NCI-H2196 treated with DMSO at 0.1 percent for 48 hours (cell line): ENCODE measurements around the gene CHD5.
"Not testable (repeated sequence)": the region's sequence is repeated elsewhere in the genome, so short reads cannot be mapped to it uniquely, and the experiment has no call there.

Experiments
- DNase-seq: peaks from one replicate; lab custom pipeline; 2025; ENCODE audit not compliant: unreplicated experiment; lab: John Stamatoyannopoulos, UW

The CHD5 gene

DNA sequence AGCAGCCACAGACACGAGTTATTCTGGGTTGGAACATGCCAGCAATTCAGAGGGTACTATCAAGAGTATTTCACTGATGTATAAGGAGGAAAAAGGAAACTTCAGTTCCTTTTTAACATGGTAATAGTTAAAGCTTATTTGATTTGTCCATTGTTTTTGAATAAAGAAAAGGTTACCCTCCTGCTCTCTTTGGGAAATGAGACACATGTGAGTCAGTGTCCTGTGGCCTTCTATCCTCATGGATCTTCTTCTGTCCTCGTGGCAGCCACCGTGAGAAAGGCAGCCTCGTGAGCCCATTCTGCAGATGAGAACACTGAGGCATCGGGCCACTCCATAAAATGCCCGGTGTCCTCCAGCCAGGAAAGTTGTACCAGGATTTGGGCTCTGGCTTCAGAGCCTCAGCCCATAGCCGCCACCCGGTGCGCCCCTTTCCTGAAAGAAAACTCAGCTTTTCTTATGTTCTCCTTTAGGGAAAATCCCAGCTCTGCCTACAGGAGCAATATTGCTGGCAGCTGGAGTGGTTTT, 109.6 kb downstream of the CHD5 start:
- DNase-seq, result no peak

DNA sequence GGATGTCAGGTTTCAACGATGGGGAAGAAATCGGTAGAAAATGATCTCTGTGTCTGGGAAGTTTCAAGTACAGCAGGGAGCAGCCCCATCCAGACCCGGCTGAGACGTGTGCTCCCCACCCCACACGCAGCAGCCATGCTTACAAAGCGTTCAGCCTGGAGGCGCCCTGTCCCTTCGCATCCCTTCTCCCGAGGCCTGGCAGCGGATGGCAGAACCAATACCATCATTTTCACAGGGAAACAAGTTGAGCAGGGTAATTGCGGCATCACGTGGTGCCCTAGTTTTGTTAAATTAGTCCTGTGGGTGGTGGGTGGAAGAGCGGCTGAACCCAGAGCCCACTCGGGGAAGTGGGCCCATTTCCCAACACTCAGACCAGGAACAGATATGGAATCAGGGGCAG, 110.5 kb downstream of the CHD5 start:
- DNase-seq, result no peak

DNA sequence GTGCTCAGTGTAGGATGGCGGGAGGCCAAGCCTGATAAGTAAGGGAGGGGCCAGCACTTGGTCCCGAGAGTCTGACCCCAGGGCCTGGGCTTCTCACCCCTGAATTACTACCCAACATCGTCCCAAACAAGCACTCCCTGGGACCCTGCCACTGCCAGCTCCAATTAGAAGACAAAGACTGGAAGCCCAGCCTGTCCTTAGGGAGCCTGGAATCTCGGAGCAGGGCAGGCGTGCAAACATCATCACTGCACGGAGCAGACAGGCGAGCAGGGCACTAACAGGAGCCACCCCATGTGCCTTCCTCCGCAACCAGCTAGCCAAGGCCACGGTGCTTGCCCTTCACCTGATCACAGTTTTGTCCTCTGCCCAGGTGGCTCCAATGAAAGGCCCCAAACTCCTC, 111.2 kb downstream of the CHD5 start:
- DNase-seq, result no peak

DNA sequence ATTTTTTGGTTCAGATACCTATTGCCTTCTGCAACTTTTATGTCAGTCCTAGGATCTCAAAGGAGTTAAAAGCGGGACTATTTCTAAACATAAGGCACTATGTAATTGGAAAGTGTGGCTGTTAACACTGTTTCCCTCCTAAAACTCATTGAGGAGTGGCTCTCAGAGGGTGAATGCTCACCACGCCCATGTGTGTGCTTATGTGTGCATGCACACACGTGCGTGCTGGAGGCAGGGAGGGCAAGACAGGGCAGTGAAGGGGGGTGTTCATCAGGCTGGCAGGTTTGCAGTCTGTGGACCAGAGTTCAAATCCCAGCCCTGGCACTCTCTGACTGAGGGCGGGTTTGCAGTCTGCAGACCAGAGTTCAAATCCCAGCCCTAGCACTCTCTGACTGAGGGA, 112.0 kb downstream of the CHD5 start:
- DNase-seq, result no peak

GRCh38 chr1:6066680-6067079, 113.4 kb downstream of the CHD5 start:
- DNase-seq, result no peak

DNA sequence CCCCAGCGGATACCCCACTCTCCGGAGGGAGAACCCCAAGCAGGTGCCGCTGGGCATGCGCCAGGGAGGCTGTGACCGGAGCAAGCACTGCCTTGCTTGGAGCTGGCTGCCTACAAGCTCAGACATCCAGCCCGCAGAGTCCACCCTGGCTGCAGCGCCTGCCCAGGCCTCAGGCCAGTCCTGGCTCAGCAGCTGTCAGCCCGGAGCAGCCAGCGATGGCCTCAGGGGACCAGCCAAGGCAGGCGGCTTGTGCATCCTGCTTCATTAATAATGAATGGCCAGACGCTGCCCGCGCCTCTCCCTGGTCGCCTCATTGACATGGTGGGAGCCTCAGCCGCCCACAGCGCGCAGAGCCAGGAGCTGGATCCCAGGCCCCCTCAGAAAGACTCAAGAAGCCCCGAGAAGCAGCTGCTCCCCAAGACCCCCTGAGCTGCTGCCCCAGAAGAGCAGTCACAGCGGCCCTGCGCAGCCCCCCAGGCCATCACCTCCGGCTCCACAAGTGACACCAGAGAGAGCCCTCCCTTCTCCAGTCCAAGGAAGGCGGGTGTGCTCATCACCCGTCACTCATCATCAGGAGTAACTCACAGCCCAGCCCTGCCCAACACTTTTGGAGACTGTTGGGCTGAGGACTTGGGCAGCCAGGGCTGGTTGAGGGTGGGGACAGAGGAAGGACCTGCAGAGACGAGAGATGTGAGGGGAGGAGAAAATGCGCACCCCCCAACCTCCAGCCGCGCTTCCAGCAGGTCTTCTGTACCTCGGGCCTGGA, 114.8 kb downstream of the CHD5 start:
- DNase-seq, result no peak

DNA sequence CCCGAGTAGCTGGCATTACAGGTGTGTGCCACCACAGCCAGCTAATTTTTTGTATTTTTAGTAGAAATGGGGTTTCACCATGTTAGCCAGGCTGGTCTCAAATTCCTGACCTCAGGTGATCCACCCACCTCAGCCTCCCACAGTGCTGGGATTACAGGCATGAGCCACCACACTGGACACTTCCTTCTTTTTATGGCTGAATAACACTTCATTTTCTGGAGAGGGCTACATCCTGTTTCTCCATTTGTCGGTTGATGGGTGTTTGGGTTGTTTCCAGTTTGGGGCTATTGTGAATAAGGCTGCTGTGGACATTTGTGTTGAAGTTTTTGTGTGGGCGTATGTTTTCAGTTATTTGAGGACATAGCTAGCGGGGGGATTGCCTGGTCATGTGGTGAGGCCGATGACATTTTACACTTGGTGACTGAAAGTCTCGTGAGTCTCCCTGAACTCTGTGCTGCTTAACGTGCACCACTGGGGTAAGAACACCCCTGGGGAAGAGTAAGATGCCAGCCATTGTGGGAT, 116.5 kb downstream of the CHD5 start:
- not testable (repeated sequence) for DNase-seq

GRCh38 chr1:6062670-6063069, 117.5 kb downstream of the CHD5 start:
- no peak for DNase-seq

DNA sequence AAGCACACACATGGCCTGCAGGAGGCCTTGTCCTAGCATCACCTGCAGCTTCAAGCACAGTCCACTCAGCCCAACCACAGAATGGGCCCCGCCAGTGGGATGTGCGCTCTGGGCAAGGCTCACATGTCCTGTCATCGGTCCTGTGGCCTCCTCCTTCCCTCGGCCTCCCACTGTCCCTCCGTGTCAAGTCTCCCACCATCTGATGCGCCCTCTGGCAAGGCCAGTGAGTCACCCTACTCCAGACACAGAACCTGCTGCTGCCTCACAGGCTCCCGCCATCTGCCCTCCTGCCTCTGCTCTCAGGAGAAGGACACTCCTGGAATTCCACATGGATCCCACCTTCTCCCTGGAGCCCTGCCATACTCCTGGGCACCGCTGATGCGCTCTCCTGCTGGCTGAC, 120.3 kb downstream of the CHD5 start:
- DNase-seq, result no peak

GRCh38 chr1:6057170-6057845, 122.8 kb downstream of the CHD5 start:
- DNase-seq, result no peak

GRCh38 chr1:6056572-6056948, 123.6 kb downstream of the CHD5 start:
- DNase-seq, result no peak

GRCh38 chr1:6054596-6054995, 125.5 kb downstream of the CHD5 start:
- no peak for DNase-seq

- DNase-seq, result no peak
These were observed 126.9 kb downstream of the CHD5 start for GRCh38 chr1:6053206-6053546.

DNA sequence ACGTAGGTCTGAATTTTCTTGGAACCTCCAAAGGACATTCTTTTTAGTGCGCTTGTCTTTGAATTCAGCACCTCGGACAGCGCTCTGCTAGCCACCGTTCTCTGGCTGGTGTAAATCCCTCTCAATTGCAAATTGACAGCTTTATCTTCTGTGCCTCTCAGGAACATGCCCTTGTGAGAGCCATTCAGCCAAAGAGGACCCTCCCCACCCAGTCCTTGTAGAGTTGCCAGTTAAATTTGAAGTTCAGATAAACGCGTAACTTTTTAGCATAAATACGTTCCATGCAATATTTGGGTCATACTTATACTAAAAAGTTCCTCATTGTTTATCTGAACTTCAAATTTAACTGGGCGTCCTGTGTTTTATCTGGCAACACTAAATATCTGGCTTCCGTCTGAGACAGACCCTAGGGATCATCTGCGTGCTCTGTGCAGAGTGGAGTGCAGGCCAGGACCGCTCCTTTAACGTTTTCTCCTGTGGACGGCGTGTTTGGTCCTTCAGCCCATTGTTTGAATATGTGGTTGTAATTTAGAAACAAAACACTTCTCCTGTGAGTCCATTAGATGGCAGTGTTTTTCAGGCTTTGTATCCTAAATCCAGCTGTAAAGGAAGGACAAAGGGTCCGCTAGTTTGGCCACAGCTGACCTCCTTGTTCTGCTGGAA, 127.4 kb downstream of the CHD5 start:
- DNase-seq, result peak; percentile 70
